ENCODE results near the gene IMPG2.
"Not testable (repeated sequence)": the region's sequence is repeated elsewhere in the genome, so short reads cannot be mapped to it uniquely, and the experiment has no call there.

IMPG2 gene

DNA sequence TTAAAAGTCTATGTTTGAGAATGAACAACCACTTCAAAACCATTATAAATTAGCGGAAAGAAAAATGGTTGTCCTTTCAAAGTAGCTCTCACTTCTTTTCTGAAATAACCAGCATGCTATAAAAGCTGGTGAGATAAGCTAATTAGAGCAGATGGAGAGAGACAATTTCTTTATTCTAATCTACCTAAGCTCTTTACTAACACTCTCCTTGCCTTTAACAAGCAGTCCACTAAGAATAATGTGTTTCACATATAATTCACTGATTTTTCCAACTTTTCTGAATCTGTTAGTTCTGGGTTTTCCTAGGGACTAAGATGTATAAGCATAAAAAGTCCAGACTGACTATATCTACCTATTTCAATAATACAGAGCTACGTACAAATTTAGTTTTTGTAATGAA lies at the start of gene IMPG2:
Gene IMPG2 (minus strand): TSS at position 101 of the 400 bp plus-strand sequence. CDS start 203 bp downstream, outside the sequence.
- no peak for DNase-seq

DNA sequence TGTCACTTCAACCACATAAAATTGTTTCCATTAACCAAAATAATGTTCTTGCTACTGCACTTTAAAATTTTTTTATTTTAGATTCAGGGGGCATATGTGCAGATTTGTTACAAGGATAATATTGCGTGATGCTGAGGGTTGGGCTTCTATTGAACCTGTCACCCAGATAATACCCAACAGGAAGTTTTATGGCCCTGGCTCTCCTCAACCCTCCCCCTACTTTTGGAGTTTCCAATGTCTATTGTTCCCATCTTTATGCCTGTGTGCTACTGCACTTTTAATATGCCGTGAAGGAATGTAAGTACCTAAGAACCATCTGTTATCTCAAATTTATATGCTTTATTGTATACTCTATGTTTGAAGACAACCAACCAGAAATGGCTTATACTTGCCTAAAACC lies 42.0 kb upstream of the IMPG2 start:
- DNase-seq, result no peak

DNA sequence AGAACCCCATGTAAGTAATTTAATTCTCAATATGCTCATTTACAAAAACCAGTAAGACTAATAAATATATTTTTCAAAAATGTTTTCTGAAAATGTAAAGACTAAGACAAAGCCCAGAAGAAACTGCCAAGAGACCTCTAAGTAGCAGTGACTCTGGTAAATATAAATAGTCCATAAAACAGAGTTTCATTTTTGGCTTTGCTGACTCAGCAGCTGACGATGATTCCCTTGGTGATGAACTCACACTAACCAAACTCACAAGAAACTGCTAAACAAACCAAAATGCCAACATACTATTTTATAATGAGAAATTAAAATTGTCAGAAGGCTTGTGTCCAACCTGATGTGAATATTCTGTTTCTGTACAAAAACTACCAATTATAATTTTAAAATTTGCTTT lies 31.5 kb upstream of the IMPG2 start:
- DNase-seq, result no peak

DNA sequence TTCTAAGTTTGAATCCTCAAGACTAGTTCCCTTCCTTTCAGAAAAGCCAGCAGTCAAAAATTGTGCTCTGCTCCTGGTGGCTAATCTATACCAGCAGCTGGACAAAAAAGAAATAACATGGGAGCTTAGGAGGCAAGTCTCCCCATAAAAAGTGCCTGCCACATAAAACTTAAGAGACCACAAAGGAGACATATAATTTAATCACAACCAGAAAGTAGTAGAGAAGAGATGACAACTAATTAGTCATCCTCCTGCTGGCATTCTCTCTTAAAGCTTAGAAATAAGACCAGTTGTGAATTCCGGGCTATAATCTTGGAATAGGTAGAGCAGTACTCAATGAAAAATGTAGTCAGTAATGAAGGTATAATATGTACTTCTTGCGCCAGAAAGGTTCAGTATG lies 20.2 kb upstream of the IMPG2 start:
- no peak for DNase-seq

DNA sequence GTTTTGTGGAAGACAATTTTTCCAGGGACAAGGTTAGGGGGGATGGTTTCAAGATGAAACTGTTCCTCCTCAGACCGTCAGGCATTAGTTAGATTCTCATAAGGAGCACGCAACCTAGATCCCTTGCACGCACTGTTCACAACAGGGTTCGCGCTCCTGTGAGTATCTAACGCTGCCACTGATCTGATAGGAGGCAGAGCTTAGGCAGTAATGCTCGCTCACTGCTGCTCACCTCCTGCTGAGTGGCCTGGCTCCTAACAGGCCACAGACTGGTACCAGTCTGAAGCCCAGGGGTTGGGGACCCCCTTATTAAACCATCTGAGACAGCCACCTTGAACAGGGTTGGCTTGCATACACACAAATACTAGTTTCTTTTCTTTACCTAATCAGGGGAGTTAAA lies 13.5 kb upstream of the IMPG2 start:
- DNase-seq, result no peak

DNA sequence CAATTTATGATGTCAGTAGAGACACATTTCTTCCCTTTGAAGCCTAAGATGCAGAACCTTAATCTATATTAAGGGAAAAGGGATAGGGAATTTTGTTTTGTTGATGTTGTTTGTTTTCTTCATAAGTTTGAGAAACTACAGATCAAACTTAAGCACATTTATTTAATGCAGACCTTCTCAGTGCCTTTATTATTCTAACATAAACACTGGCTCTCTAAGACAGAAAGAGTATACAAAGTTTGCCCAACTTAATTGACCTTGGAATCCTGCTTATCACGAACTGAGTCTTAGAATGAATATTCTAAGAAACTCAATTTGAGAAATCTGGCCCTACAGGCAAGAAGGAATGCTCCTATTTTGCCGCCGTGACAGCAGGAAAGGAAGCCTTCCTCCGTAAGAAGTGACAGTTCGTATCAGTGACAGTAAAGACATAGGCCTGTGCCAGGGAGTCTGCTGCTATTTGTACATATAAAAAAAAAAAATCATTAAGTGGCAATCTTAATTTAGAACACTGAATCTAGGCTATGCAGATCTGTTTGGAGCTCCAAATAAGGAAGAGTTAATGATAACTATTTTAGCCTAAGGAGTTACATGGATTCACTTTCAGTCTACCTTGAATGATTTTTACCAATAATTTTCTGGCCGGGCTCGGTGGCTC lies 8.8 kb upstream of the IMPG2 start:
- no peak for DNase-seq

DNA sequence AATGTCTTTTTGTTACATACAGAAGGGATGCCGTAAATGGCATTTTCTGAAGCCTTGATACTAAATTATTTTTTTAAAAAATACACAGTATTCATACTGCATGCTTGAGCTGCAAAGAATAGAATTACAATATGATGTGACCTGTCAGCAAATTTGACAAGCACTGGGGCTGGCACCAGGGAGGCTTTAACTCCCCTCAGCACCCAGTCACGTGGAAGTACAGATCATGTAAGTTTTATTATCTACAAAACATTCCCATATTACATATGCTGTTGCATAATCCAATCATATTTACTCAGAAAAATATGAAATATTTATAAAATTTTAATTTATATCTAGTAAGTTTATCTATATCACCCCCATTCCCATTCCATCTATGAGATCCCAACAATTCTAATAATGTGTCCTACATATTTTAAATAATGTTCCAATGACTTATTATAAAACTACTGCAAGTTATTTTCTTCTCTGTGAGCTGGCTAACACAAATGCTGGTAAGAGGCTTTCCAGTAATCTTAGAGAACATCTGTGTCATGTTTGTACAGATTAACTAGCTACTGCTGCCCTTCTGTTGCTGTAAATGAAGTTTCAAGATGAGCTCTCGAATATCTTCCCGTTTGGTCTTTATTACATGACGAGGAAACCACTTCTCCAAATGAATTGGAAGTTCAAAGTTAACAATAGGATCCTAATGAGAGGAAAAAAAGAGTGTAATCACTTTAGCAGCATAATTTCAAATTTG lies 5.2 kb upstream of the IMPG2 start:
- no peak for DNase-seq

DNA sequence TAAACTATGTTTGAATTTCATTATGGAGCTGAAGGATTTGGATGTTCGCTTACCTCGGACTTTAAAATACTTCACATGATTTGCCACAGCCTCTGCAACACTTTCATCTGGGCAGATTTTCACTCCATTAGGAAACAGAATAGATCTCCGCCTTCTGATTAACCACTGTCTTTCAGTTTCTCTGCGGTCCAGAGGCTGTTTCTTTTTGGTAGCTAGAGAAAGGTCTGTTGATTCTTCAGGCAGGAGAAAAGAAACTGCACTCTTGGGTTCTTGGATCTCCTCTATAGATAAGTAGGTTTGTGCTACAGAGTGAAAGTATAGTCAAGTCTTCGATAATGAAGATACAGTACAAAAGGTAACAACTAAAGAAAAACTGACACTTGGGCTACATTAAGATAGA lies 844 bp downstream of the IMPG2 start:
- DNase-seq, result no peak

DNA sequence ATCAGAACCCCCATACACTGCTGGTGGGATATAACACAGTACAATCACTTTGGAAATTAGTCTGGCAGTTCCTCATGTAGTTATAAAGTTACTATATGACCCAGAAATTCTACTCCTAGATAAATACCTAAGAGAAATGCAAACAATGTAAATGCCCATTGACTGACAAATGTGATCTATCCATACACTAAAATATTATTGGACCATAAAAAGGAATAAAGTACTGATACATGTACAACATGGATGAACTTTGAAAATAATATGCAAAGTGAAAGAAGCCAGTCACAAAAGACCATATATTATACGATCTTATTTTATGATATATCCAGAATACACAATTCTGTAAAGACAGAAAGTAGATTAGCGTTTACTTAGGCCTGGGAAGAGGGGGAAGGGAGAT lies 7.8 kb downstream of the IMPG2 start:
- DNase-seq, result no peak

DNA sequence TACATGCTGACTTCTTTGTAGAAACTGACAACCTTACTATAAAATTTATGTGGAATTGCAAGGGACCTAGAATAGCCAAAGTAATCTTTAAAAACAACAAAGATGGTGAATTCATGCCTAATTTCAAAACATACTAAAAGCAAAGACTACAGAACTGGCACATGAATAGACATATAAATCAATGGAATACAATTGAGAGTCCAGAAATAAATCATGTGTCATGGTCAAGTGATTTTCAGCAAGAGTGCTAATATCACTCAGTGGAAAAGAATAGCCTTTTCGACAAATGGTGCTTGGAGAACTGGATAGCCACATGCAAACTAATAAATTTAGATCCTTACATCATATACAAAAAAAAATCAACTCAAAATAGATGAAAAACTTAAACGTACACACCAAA lies 8.7 kb downstream of the IMPG2 start:
- no peak for DNase-seq

DNA sequence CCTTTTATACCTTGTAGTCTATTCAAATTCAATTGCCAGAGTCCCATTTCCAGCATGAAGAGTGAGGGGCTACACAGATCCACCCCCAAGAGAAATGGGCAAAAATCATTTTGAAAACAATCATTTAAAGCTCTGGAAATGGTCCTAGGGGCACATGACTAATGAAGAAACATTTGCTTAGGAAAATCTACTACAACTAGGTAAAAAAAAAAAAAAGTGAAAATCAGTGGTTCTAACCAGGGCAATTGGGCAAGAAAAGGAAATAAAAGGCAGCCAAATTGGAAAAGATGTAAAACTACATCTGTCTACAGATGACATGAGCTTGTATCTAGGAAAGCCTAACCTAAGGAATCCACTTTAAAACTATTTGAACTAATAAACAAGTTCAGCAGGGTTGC lies 9.4 kb downstream of the IMPG2 start:
- DNase-seq, result no peak

DNA sequence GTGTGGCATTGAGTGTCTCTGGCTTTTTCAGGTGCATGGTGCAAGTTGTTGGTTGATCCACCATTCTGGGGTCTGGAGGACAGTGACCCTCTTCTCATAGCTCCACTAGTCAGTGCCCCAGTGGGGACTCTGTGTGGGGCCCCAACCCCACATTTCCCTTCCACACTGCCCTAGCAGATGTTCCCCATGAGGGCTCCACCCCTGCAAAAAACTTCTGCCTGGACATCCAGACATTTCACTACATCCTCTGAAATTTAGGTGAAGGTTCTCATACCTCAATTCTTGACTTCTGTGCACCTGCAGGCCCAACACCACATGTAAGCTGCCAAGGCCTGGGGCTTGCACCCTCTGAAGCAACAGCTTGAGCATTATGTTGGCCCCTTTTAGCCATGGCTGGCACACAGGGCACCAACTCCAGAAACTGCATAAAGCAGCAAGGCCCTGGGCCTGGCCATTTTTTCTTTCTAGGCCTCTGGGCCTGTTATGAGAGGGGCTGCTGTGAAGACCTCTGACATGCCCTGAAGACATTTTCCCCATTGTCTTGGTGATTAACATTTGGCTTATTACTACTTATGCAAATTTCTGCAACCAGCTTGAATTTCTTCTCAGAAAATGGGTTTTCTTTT lies 12.1 kb downstream of the IMPG2 start:
- DNase-seq, result not testable (repeated sequence)

DNA sequence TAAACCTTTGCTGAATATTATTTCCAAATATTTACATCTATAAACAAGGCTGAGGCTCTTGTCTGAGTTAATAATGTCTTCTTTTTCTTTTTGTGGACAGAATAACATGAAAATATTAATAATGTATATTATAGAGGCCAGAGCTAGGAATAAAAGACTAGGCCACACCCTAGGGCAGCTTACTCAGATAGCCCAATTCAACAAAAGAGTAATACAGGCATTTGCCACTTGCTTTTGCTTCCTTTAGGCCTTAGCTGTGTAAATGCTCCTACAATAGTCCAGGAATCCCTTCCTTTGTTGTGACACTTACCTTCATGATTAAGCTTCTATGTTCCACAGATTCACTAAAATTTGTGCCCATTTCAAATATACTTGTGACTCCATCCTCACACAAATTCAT lies 16.5 kb downstream of the IMPG2 start:
- DNase-seq, result no peak

DNA sequence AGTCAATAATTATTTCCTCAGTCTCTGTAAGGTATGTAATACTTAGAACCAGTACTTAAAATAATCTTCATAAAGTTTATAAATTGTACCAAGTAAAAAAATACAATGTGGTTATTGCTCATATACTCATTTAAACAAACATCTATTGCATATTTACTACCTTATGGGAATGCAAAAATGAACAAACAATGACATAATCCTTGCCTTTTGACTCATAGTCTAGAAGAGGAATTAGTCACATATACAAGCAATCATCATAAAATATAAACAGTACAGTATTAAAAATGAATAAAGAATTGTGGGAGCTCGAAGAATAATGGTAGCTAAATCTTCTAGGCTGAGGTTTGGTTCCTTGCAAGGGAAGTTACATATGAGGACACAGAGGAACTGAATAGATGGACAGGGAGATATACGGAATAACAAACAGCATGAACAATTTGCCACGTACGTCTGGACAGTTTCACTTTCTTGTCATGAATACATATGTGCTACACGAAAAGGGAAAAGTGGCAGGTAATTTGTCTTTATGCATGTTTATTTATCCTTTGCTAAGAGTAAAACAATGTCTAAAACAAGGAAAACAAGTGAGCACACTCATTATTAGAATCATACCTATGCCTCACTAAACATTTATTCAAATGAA lies 17.2 kb downstream of the IMPG2 start:
- no peak for DNase-seq

DNA sequence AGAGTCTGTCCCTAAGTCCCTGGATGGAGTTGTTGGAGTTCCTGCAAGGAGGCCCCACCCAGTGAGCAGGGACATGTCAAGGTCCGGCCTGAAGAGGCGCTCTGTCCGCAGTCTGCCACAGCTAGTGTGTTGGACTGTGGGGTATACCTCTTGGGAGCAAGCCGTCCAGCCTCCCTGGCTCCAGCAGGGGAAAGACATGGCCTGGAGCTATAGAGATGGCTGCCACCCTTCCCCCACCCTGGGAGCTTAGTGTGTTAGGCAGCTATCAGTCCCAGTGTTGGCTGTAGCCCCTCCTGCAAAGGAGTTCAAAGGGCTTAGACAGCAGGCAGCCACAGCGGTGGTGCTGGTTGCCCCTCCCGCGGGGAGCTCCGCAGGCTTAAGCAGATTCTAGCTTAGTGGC lies 20.3 kb downstream of the IMPG2 start:
- no peak for DNase-seq

DNA sequence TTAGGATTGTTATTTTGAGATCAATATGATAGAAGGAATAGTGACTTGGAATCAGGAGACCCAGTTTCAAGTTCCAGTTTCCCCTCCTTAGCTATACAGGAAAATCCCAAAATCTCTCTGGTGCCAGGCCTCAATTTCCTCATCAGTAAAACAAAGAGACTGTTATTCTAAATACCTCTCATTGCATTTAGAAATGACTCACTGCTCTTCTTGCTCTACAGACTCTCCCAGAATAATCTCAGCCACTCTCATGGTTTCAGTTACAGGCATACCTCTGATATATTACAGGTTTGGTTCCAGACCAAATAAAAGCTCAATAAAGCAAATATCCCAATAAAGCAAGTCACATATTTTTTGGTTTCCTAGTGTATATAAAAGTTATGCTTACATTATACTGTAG lies 28.3 kb downstream of the IMPG2 start:
- DNase-seq, result no peak

DNA sequence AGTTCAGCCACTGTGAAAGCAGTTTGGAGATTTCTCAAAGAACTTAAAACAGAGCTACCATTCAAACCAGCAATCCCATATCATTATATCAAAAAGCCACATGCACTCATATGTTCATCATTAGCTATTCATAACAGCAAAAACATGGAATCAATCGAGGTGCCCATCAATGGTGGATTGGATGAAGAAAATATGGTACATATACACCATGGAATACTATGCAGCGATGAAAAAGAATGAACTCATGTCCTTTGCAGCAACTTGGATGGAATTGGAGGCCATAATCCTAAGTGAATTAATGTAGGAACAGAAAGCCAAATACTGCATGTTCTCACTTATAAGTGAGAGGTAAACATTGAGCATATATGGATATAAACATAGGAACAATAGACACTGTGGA lies 32.1 kb downstream of the IMPG2 start:
- DNase-seq, result no peak

DNA sequence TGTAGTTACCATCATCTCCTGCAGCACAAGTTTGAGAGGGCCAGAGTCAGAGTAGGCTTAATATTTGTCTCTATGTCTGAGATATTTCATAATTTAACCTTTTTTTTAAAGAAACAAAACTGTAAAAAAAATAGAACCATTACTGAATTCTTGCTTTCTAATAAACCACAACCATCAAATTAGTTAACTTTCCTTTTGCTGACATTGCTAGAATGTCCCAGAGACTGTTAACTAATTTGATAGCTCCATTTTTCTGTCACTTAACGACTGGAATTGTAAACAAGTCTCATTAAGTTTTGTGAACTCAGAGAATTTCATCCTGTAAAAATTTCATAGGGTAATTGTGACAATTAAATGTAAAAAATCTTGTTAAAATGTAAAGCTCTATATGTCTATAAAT lies 35.6 kb downstream of the IMPG2 start:
- DNase-seq, result no peak

DNA sequence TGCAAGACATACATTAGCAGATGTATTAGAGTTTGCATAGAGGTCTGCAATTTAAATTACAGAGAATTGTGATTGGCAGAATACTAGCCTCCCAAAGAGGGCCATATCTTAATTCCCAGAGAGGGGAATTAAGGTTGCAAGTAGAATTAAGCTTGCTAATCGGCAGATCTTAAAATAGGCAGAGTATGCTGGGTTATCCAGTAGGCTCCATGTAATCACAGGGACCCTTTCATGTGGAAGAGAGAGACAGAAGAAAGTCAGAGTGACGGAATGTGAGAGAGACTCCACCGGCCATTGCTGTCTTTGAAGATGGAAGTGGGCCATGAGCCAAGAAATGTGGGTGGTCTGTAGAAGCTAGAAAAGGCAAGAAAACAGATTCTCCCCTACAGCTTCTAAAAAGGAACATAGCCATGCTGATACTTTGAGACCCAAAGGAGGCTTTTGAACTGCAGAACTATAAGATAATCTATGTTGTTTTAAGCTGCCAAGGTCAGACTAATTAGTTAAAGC lies 38.8 kb downstream of the IMPG2 start:
- DNase-seq, result no peak

DNA sequence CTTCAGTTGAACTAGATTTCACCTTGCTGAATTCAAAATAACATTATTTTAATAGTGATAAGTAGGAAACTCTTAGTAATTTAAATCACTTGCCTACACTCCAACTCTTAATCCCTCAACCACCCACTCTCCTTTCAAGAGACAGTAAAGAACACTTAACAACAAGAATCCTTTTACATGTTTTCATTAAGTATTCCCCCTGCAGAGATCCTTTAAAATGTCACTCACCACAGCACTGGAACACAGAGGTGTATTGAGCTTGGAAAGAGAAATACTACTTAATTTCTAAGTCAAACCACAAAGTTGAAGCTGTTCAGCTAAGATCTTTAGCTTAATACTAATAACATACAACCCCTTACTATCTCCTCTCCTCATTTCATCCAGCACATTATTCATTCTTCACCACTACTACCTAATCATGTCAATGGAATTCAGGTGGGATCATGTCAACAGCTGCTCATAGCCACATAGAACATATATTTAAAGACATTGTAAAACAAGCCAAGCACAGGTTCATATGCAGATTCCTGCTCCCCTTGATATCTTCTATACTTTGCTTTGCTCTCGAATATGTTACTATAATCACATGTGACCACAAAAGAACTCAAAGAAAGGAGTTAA lies 40.5 kb downstream of the IMPG2 start:
- DNase-seq, result no peak

DNA sequence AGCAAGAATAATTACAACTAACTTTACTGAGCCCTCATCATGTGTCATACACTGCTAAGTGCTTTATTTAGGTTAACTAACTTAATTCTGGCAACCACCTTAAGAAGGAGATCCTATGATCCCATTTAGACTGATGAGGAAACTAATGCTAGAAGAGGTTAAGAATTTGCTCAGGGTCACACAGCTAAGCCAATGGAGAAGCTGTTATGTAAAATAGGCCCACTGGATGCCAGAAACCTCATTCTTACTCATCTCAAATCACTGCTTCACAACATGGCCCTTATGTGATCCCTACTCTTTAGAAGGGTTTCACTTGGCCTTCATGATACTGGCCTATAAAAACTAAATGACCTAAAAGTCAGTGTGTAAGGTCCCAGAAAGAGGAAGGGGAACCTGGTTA lies 41.2 kb downstream of the IMPG2 start:
- DNase-seq, result no peak

DNA sequence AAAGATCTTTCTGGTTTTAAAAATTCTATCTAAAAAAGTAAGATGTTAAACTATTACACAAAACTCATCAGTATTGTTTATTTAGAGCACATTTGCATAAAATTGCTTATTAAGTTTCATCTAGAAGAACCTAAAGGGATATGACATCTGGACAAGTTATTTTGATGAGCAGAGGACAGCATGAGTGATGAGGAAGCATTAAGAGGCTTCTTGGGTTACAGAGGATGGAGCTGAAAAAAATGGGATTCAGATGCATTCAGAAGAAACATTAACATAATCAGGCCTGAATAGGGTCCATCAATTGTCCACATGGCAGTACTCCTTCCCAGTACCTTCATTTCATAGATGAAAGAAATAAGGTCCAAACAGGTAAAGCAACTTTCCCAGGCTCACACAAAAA lies 41.6 kb downstream of the IMPG2 start:
- no peak for DNase-seq

DNA sequence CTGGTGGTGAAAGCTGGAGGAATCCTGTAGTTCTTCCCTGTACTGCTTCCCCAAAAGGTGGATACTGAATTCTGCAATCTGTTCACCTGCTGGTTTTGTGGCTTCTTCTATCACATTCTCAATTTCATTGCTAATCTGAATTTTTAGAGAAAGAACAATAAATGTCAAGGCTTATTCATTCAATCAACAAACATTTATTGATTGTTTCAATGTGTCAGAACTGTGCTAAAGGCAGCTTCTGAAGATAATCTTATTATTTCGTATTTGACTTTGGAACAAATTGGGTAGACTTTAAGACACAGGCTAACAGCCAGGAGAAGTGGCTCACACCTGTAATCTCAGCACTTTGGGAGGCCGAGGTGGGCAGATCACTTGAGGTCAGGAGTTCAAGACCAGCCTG lies 46.8 kb downstream of the IMPG2 start:
- DNase-seq, result no peak
